Tibial nerve (tissue), 4 donors: ENCODE data around the gene TM4SF1.

ENCODE experiments used
- CTCF ChIP-seq, 5 experiments: fragments of 200-600 bp in 3 of 5; fragments of 450-650 bp in 2 of 5; sonication (generic) in 3 of 5; IDR thresholded peaks; one replicate each; pipeline ENCODE4 v1.5.1; 2016 to 2019; ENCODE audit warnings: antibody characterized with exemption in 5 of 5, mild to moderate bottlenecking in 3 of 5, moderate library complexity in 2 of 5
- EP300 ChIP-seq, 2 donors: sonication (generic); formaldehyde crosslinking; IDR thresholded peaks; one replicate each; pipeline ENCODE4 v1.6.1; 2017; ENCODE audit warnings: antibody characterized with exemption in 2 of 2, mild to moderate bottlenecking in 1 of 2
- POLR2A ChIP-seq, 2 donors: fragments of 450-650 bp; IDR thresholded peaks; one replicate each; pipeline ENCODE4 v1.6.1; 2017; ENCODE audit warnings: antibody characterized with exemption in 2 of 2, mild to moderate bottlenecking in 2 of 2, moderate library complexity in 2 of 2

DNA sequence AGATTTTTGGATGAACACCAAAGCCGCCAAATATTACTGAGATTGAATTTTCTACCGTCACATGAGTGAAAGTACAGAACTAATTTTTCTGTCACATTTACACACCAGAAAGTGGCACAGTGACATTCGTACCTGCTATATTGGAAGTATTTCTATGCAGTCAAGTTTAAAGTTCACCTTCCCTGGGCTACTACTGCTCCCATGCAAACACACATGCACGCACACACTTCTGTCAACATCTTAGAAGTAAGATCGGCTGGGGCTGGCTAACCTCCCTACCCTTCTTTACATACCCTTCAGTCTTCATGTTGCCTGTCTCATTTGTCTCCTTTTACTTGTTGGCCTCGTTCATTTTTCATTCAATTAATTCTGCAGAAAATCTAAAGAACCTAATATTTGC is 19.0 kb upstream of the TM4SF1 start:
- TF ChIP-seq CTCF (IDR thresholded peaks at IDR 0.05) (no peak), POLR2A (IDR thresholded peaks at IDR 0.05) (no peak), EP300 (IDR thresholded peaks at IDR 0.05) (no peak)
